Upper lobe of right lung (tissue), 1 donor: ENCODE measurements around the gene KLF7. TPM values are rescaled to one million over a fixed set of nuclear protein-coding genes. Genes with fewer than 3 reads are reported as not detected.

Experiments used
- ATAC-seq: fragments of 200-7000 bp; cut with Tn5 transposase; one replicate; pipeline ENCODE4 v1.9.1; 2020; ENCODE audit warnings: mild to moderate bottlenecking, moderate library complexity
- DNase-seq: peaks from one replicate; pipeline ENCODE4 v3.0.0-alpha.2; 2020
- H3K27ac ChIP-seq: fragments of 200-600 bp; one replicate; pipeline ENCODE4 v1.8.0; 2022
- H3K27me3 ChIP-seq: fragments of 200-600 bp; one replicate; pipeline ENCODE4 v1.8.0; 2022; ENCODE audit warnings: mild to moderate bottlenecking
- H3K36me3 ChIP-seq: fragments of 200-600 bp; one replicate; pipeline ENCODE4 v1.8.0; 2022
- H3K4me1 ChIP-seq: fragments of 200-600 bp; one replicate; pipeline ENCODE4 v1.8.0; 2022
- H3K4me3 ChIP-seq: fragments of 200-600 bp; one replicate; pipeline ENCODE4 v1.8.0; 2022; ENCODE audit warnings: mild to moderate bottlenecking
- H3K9me3 ChIP-seq: fragments of 200-600 bp; one replicate; pipeline ENCODE4 v1.8.0; 2022
- CTCF ChIP-seq: fragments of 200-600 bp; IDR thresholded peaks from one replicate; pipeline ENCODE4 v1.8.0; 2022; ENCODE audit warnings: antibody characterized with exemption
- intact Hi-C: fragments of 100-400 bp; cut with DNase I; formaldehyde crosslinking; loops from one replicate; pipeline ENCODE4 v1.11.0; 2022
- total RNA-seq: library from RNA; stranded (reverse); fragmentation: NEBNext Ultra II Directional; extraction: Animal tissue kit (Norgen Biotek cat#: 25700); gene quantifications from one replicate; pipeline ENCODE4 v1.2.1, GENCODE V29; 2021
- donor health status: DM: no; HTN: yes; CAD: no; lungs with severe emphysema.

Gene KLF7
- total RNA-seq, 1 donor from 2014 or later, result 62.1 TPM

- ATAC-seq (no peak), DNase-seq (no peak)
- H3K36me3 ChIP-seq, result no peaks in the 10 kb centered on the region
- no peak overlapping the region for H3K27ac ChIP-seq
- no peaks in the 10 kb centered on the region for H3K4me1 ChIP-seq
- no peaks in the 10 kb centered on the region for H3K9me3 ChIP-seq
- H3K4me3 ChIP-seq, result no peak overlapping the region
- H3K27me3 ChIP-seq, result no peaks in the 10 kb centered on the region
- intact Hi-C loops, result no loop called here
- TF ChIP-seq CTCF, result no peak
These were observed 23.1 kb upstream of the KLF7 start for GRCh38 chr2:207188626-207189419.

- Histone ChIP-seq H3K36me3 (no peaks in the 10 kb centered on the region), H3K9me3 (no peaks in the 10 kb centered on the region), H3K4me3 (no peak overlapping the region), H3K27me3 (no peaks in the 10 kb centered on the region), H3K27ac (no peak overlapping the region), H3K4me1 (no peaks in the 10 kb centered on the region)
- ATAC-seq, result no peak
- no peak for DNase-seq
- TF ChIP-seq CTCF, result no peak
- intact Hi-C loops, result no loop called here
These were observed 19.6 kb upstream of the KLF7 start for GRCh38 chr2:207185372-207185771.

GRCh38 chr2:207184768-207185167 is 19.0 kb upstream of the KLF7 start:
- Histone ChIP-seq H3K4me1 (no peaks in the 10 kb centered on the region), H3K36me3 (no peaks in the 10 kb centered on the region), H3K27me3 (no peaks in the 10 kb centered on the region), H3K4me3 (no peak overlapping the region), H3K9me3 (no peaks in the 10 kb centered on the region), H3K27ac (no peak overlapping the region)
- DNase-seq (no peak), ATAC-seq (no peak)
- no peak for TF ChIP-seq CTCF
- intact Hi-C loops, result no loop called here

GRCh38 chr2:207184348-207184747 is 18.6 kb upstream of the KLF7 start:
- TF ChIP-seq CTCF, result no peak

GRCh38 chr2:207183506-207183905 is 17.8 kb upstream of the KLF7 start:
- H3K36me3 ChIP-seq, result no peaks in the 10 kb centered on the region
- intact Hi-C loops, result no loop called here
- H3K27me3 ChIP-seq, result no peaks in the 10 kb centered on the region
- H3K4me1 ChIP-seq, result no peaks in the 10 kb centered on the region
- H3K4me3 ChIP-seq, result no peak overlapping the region
- DNase-seq (no peak), ATAC-seq (no peak)
- TF ChIP-seq CTCF, result no peak
- no peak overlapping the region for H3K27ac ChIP-seq
- no peaks in the 10 kb centered on the region for H3K9me3 ChIP-seq

More at GRCh38 chr2:207184348-207184747, 18.6 kb upstream of the KLF7 start:
- H3K36me3 ChIP-seq, result no peaks in the 10 kb centered on the region
- no peak for ATAC-seq
- DNase-seq, result no peak
- no peaks in the 10 kb centered on the region for H3K27me3 ChIP-seq
- H3K9me3 ChIP-seq, result no peaks in the 10 kb centered on the region
- intact Hi-C loops, result no loop called here
- no peak overlapping the region for H3K4me3 ChIP-seq
- no peak overlapping the region for H3K27ac ChIP-seq
- no peaks in the 10 kb centered on the region for H3K4me1 ChIP-seq
